ENCODE measurements around the gene CTIF.

CTIF gene

GRCh38 chr18:48551100-48551499 lies 12.3 kb downstream of the CTIF start:
- no peak for DNase-seq (ENCODE audit: low spot score)

- DNase-seq (ENCODE audit: low spot score), result no peak
Measured at GRCh38 chr18:48552130-48552529, 13.3 kb downstream of the CTIF start.

- DNase-seq (ENCODE audit: low spot score), result no peak
Measured at GRCh38 chr18:48553236-48553635, 14.4 kb downstream of the CTIF start.

GRCh38 chr18:48554610-48555400 lies 16.0 kb downstream of the CTIF start:
- no peak for DNase-seq (ENCODE audit: low spot score)

- no peak for DNase-seq (ENCODE audit: low spot score)
Measured at GRCh38 chr18:48555465-48555995, 16.7 kb downstream of the CTIF start.

- no peak for DNase-seq (ENCODE audit: low spot score)
Measured at GRCh38 chr18:48557640-48558174, 18.9 kb downstream of the CTIF start.

GRCh38 chr18:48558248-48558647 lies 19.4 kb downstream of the CTIF start:
- DNase-seq (ENCODE audit: low spot score), result no peak

- no peak for DNase-seq (ENCODE audit: low spot score)
Measured at GRCh38 chr18:48560491-48560890, 21.7 kb downstream of the CTIF start.

- DNase-seq (ENCODE audit: low spot score), result no peak
Measured at GRCh38 chr18:48562075-48562474, 23.2 kb downstream of the CTIF start.

GRCh38 chr18:48563027-48563426 lies 24.2 kb downstream of the CTIF start:
- DNase-seq (ENCODE audit: low spot score), result peak; percentile 73

GRCh38 chr18:48564139-48564538 lies 25.3 kb downstream of the CTIF start:
- DNase-seq (ENCODE audit: low spot score), result no peak

GRCh38 chr18:48565105-48565504 lies 26.3 kb downstream of the CTIF start:
- DNase-seq (ENCODE audit: low spot score), result no peak

GRCh38 chr18:48566589-48566988 lies 27.8 kb downstream of the CTIF start:
- no peak for DNase-seq (ENCODE audit: low spot score)

GRCh38 chr18:48567388-48567787 lies 28.6 kb downstream of the CTIF start:
- DNase-seq (ENCODE audit: low spot score), result no peak

GRCh38 chr18:48569139-48569914 lies 30.5 kb downstream of the CTIF start:
- DNase-seq (ENCODE audit: low spot score), result no peak

- no peak for DNase-seq (ENCODE audit: low spot score)
Measured at GRCh38 chr18:48569915-48570264, 31.1 kb downstream of the CTIF start.

- DNase-seq (ENCODE audit: low spot score), result no peak
Measured at GRCh38 chr18:48570313-48570712, 31.5 kb downstream of the CTIF start.

- DNase-seq (ENCODE audit: low spot score), result no peak
Measured at GRCh38 chr18:48571639-48572384, 33.0 kb downstream of the CTIF start.

GRCh38 chr18:48572402-48573126 lies 33.7 kb downstream of the CTIF start:
- no peak for DNase-seq (ENCODE audit: low spot score)

- DNase-seq (ENCODE audit: low spot score), result no peak
Measured at GRCh38 chr18:48573632-48574283, 34.9 kb downstream of the CTIF start.

GRCh38 chr18:48574667-48575300 lies 36.0 kb downstream of the CTIF start:
- DNase-seq (ENCODE audit: low spot score), result no peak

All from AG08396 (cell line).